Keratinocyte (primary cell): ENCODE measurements around the gene ZGPAT.

Experiments used
- CTCF ChIP-seq, 3 experiments: IDR thresholded peaks in 1 of 3; conservative IDR thresholded peaks in 1 of 3; optimal IDR thresholded peaks in 1 of 3; 2 replicates in 2 of 3; 3 replicates in 1 of 3; pipeline versions ENCODE3 to v1.5.1; 2011; ENCODE audit warnings: low read length in 3 of 3, mild to moderate bottlenecking in 3 of 3, moderate library complexity in 2 of 3, control low read depth in 1 of 3, inconsistent platforms in 1 of 3; ENCODE audit not compliant: insufficient read depth in 2 of 3; ENCODE audit errors: extremely low read depth in 1 of 3
- EZH2 ChIP-seq: IDR thresholded peaks from one replicate; pipeline ENCODE4 v1.6.1; 2012; ENCODE audit warnings: inconsistent platforms, mild to moderate bottlenecking, low read length, moderate library complexity

DNA sequence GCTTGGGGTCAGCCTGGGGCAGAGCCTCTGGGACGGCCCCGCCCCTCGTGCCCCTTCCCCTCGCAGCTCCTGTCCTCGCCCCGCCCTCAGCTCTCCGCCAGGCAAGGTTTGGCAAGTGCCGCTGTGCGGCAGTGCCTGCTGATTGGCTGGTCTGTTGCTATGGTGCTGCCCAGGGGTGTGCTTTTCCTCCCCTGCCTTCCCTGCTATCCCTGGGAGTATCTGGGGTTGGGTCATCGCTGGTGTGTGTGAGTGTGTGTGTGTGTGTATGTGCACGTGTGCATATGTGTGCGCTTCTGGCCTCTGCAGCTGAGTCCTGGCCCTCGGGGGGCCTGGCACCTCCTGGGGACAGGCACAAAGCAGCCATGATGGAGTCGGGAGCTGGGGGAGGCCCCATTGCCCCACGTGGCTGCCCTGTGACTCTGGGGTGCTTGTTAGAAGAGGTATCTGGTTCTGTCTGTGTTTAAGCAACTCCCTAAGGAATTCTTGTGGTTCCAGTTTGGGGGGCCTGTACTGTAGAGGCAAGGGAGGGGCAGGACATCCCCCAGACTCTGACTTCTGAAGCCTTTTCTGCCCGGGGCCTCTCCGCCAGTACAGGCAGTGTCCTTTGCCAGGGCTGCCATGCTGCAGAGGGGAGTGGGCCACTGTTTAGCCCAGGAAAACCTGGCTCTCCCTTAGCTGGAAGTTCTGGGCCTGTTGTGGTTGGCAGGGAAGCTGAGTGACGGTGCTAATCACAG, 42.8 kb upstream of the ZGPAT start:
- TF ChIP-seq CTCF (optimal IDR thresholded peaks at IDR 0.05 in 1 of 3, IDR thresholded peaks at IDR 0.05 in 1 of 3, conservative IDR thresholded peaks at IDR 0.05 in 1 of 3; ENCODE audit: extremely low read depth in 1 of 3, insufficient read depth in 2 of 3, low read length in 3 of 3) (no peak), EZH2 (no peak)
